Naive thymus-derived CD8-positive, alpha-beta T cell (primary cell): Measurements from ENCODE around the gene ZNF212. TPM values are rescaled to one million over a fixed set of nuclear protein-coding genes. Genes with fewer than 3 reads are reported as not detected.
A peak's percentile ranks its signal among the peaks of the same experiment; 100 is the strongest.

Experiments
- ATAC-seq, 2 donors: fragments of 150-1000 bp; cut with Tn5 transposase in 1 of 2; sonication (Bioruptor Pico), chemical (Tn5 transposase) in 1 of 2; 1 replicate in 1 of 2; 2 replicates in 1 of 2; pipeline ENCODE4 v1.10.0; 2021; ENCODE audit warnings: mild to moderate bottlenecking in 2 of 2, moderate library complexity in 2 of 2
- POLR2A ChIA-PET: fragments of 350-600 bp; sonication (Branson Sonifier 250); formaldehyde crosslinking; loops from one replicate; lab custom pipeline; 2021; ENCODE audit warnings: antibody characterized with exemption; lab: Charles Lee
- DNase-seq, 10 donors: peaks; one replicate each; pipeline versions ENCODE4 v3.0.0 to v3.0.0-alpha.2; 2020 to 2022
- H3K27ac Mint-ChIP-seq, 10 donors: one replicate each; pipeline ENCODE4 v1.8.0; 2020 to 2022; ENCODE audit warnings: mild to moderate bottlenecking in 10 of 10, mixed read lengths in 10 of 10, moderate library complexity in 4 of 10, inconsistent platforms in 1 of 10
- H3K27me3 Mint-ChIP-seq, 5 donors: one replicate each; pipeline ENCODE4 v1.8.0; 2021 to 2022; ENCODE audit warnings: mixed read lengths in 5 of 5
- H3K36me3 Mint-ChIP-seq, 3 donors: one replicate each; pipeline ENCODE4 v1.8.0; 2020 to 2022; ENCODE audit warnings: mixed read lengths in 3 of 3, mild to moderate bottlenecking in 2 of 3, inconsistent platforms in 1 of 3
- H3K4me1 Mint-ChIP-seq, 4 donors: one replicate each; pipeline ENCODE4 v1.8.0; 2021 to 2022; ENCODE audit warnings: mixed read lengths in 4 of 4
- H3K4me3 Mint-ChIP-seq, 10 donors: one replicate each; pipeline ENCODE4 v1.8.0; 2020 to 2022; ENCODE audit warnings: mild to moderate bottlenecking in 10 of 10, mixed read lengths in 10 of 10, moderate library complexity in 6 of 10, inconsistent platforms in 1 of 10
- H3K9me3 Mint-ChIP-seq, 9 donors: one replicate each; pipeline ENCODE4 v1.8.0; 2020 to 2022; ENCODE audit warnings: mixed read lengths in 9 of 9, mild to moderate bottlenecking in 3 of 9, inconsistent platforms in 1 of 9, moderate library complexity in 1 of 9
- polyA plus RNA-seq, 3 donors: library from polyadenylated mRNA; unstranded; fragments of 300-500 nt; fragmentation: Illumina TruSeq; gene quantifications; one replicate each; pipeline ENCODE4 v1.2.3, GENCODE V29; 2021
- total RNA-seq, 8 experiments: library from RNA in 2 of 8; stranded (reverse) in 2 of 8; gene quantifications; one replicate each; pipeline ENCODE4 v1.2.3 and lab custom pipeline; 2021 to 2026

Gene ZNF212
- total and polyA plus RNA-seq, 5 experiments from 2014 or later, result 2.9 to 19.7 (median 8.6) TPM

DNA sequence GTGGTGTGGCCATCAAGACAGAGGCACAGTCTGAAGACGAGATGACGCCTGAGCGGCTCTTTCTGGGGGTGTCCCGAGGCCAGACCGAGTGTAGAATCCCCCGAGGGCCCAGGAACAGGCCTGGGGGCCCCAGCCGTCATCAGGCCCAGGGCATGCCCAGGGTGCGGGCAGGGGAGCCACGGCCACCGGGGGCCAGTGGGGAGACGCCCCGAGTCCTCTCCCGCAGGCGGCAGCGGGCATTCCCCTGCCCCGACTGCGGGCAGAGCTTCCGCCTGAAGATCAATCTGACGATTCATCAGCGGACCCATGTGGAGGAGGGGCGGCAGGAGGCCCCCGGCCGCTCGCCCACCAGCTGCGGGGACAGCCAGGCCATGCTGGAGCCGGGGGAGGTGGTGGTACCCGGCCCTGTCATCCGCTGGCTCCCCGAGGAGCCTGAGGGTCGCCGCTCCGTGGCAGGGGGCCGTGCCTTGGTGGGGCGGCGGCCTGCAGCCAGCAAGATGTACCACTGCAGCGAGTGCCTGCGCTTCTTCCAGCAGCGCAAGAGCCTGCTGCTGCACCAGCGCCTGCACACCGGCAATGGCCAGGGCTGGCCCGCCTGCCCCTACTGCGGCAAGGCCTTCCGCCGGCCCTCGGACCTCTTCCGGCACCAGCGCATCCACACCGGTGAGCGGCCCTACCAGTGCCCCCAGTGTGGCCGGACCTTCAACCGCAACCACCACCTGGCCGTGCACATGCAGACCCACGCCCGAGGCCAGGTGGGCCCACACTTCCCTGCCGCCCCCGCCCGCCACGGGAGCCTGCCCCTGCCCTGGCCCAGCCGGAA, 42.3 kb downstream of the ZNF212 start:
- Mint-ChIP-seq H3K4me1 (peaks cover 16 to 37% (median 28%) of the 10 kb centered on the region in 4 donors), H3K27ac (peak overlapping the region in 4 of 10 donors; percentile 19 to 88 (median 49)), H3K4me3 (no peak overlapping the region), H3K36me3 (peaks cover 0 to 42% (median 10%) of the 10 kb centered on the region in 3 donors), H3K27me3 (no peaks in the 10 kb centered on the region), H3K9me3 (no peaks in the 10 kb centered on the region)
- ATAC-seq (no peak), DNase-seq (no peak)
- POLR2A ChIA-PET, result no interaction called here

DNA sequence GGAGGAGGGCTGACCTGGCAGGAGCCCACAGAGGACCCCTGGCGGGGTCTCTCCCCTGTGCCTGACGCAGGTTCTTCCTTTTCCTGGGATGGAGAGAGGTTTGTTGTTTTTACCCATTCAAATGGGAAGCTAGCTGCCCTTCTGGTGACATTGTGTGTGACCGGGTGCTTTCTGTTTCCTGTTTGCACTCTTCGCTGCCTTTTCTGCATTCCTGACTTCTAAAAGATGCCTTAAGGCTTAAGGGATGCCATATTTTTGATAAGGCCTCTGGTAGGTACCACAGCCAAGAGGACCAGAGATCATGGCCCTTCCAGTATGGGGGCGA, 42.8 kb downstream of the ZNF212 start:
- POLR2A ChIA-PET, result interaction anchor here (0.6 kb wide), 1 partner anchor 51 kb away, joined by 3 read pairs; no protein-coding TSS in a partner anchor
- peak overlapping the region in 9 of 10 donors; percentile 7 to 92 (median 70) for H3K27ac Mint-ChIP-seq
- ATAC-seq, result no peak

DNA sequence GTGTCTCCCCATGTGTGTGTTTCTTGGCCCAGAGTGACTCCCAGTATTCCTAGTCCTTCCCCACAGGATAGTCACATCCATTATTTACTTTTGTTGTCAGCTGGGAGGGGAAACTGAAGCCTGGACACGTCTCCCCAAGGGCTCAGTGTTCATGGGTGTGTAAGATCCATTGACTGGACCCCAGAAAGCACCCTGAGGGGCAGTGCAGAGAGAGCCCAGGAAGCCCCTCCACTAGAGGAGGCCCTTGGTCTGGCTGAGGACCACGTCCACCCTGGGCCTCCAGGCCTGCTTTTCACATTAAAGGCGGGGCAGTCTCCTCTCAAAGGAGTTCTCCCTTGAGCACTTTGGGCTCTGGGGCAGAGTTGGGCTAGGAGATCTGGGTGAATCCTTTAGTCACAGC, 43.9 kb downstream of the ZNF212 start:
- ATAC-seq, result no peak
- DNase-seq, result peak in 1 of 10 donors; percentile 50
- POLR2A ChIA-PET, result interaction anchor here (1.4 to 3.9 kb wide), 3 partner anchors 21 to 139 kb away, joined by 3 to 75 read pairs (median 7); partner anchors contain the start of genes ZNF398 and ZNF783
- H3K9me3 Mint-ChIP-seq, result no peaks in the 10 kb centered on the region
- H3K27ac Mint-ChIP-seq, result peak overlapping the region; percentile 32 to 95 (median 80)
- H3K27me3 Mint-ChIP-seq, result no peaks in the 10 kb centered on the region
- H3K4me1 Mint-ChIP-seq, result peaks cover 26 to 48% (median 43%) of the 10 kb centered on the region in 4 donors
- H3K4me3 Mint-ChIP-seq, result no peak overlapping the region
- H3K36me3 Mint-ChIP-seq, result peaks cover 0 to 38% (median 5%) of the 10 kb centered on the region in 3 donors

More for the DNA sequence above, 42.8 kb downstream of the ZNF212 start:
- H3K9me3 Mint-ChIP-seq, result no peaks in the 10 kb centered on the region
- H3K4me1 Mint-ChIP-seq, result peaks cover 22 to 42% (median 33%) of the 10 kb centered on the region in 4 donors
- H3K4me3 Mint-ChIP-seq, result peak overlapping the region in 2 of 10 donors; percentile 14 to 60
- H3K36me3 Mint-ChIP-seq, result peaks cover 0 to 38% (median 8%) of the 10 kb centered on the region in 3 donors
- DNase-seq, result no peak
- no peaks in the 10 kb centered on the region for H3K27me3 Mint-ChIP-seq

DNA sequence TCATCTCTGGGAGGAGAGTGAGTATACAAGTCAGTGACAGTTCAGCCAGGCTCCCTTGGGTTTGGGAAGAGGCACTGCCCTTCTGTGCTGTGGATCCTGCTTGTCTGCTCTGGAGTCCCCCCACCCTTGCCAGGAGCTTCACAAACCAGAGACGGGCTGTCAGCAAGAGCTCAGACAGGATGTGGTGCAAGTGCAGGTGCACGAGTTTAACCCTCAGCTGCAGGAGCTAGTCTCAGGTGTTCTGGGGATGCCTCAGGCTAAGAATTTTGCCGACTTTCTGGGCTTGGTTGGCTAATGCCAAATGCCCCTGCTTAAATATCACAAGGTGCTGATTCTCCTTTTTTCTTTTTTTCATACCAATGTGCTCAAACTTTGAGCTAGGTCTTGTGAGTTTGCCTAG, 44.9 kb downstream of the ZNF212 start:
- Mint-ChIP-seq H3K27ac (peak overlapping the region; percentile 82 to 95 (median 90)), H3K36me3 (peaks cover 0 to 35% (median 2%) of the 10 kb centered on the region in 3 donors), H3K27me3 (no peaks in the 10 kb centered on the region), H3K4me1 (peaks cover 26 to 49% (median 43%) of the 10 kb centered on the region in 4 donors), H3K4me3 (peak overlapping the region; percentile 80 to 95 (median 88)), H3K9me3 (no peaks in the 10 kb centered on the region)
- peak; percentile 19 to 85 (median 64) for DNase-seq
- POLR2A ChIA-PET, result interaction anchor here (1.0 to 3.9 kb wide), 11 partner anchors 18 to 585 kb away, joined by 3 to 75 read pairs (median 5); partner anchors contain the start of genes CUL1, ZNF282, ZNF398 and ZNF777
- ATAC-seq, result peak; percentile 38 to 73

DNA sequence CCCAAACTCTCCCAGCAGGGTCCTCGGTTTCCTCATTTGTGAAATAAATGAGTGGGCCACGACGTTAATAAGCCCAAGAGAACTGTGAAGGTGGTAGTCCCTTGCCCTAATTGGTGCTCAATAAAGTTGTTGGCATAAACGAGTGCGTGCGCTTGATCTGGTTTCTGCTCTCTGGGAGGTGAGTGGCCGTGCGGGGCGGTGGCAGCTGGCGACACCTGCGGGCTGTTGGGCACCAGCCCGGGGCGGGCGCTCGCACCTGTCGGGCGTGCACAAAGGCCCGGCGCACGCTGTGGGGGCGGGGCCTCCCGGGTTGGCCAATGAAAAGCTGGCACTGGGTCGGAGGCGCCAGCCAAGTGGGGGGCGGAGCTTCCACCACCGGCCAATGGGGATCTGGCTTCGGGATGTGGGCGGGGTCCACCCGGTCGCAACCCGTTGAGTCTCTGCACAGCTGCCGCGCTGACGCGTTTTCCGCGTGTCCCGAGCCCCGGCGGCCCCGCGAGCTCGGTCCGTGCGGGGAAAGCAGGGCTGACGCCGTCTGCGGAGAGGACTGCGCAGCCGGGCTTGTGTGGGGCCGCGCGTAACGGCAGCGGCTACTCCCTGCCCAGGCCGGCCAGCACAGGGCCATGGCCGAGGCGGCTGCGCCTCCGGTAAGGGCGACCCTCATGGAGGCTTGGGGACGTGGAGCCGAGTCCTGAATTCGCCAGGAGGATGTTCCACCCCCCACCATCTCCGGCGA, 45.6 kb downstream of the ZNF212 start:
- POLR2A ChIA-PET, result interaction anchor here (0.7 to 3.9 kb wide), 14 partner anchors 19 to 586 kb away, joined by 3 to 75 read pairs (median 4); partner anchors contain the start of genes CUL1, ZNF282, ZNF398 and ZNF777
- ATAC-seq, result peak; percentile 93 to 94

DNA sequence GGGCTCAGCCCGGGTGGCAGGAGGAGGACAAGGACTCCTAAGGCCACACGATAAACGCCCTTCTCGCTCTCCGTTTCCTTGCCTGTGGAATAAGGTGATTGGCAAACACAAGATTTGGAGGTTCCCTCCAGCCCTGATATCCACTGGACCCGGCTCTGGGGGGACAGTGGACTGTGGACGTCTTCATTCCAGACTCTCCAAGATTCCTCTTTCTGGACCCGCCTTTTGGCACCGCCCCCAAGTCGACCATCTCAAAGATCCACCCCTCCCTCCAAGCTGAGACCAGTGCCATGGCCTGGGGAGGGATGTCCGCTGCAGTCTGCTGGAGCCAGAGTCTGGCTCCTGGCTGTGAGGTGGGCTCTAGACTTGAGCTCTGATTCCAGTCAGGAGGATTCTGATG, 46.2 kb downstream of the ZNF212 start:
- Mint-ChIP-seq H3K36me3 (peaks cover 0 to 30% (median 2%) of the 10 kb centered on the region in 3 donors), H3K9me3 (no peaks in the 10 kb centered on the region)
- no peak for ATAC-seq

More for the DNA sequence above, 45.6 kb downstream of the ZNF212 start:
- Mint-ChIP-seq H3K27ac (peak overlapping the region; percentile 82 to 95 (median 92)), H3K36me3 (peaks cover 0 to 32% (median 2%) of the 10 kb centered on the region in 3 donors), H3K27me3 (no peaks in the 10 kb centered on the region), H3K4me3 (peak overlapping the region; percentile 87 to 95 (median 92)), H3K9me3 (no peaks in the 10 kb centered on the region), H3K4me1 (peaks cover 26 to 49% (median 43%) of the 10 kb centered on the region in 4 donors)
- DNase-seq, result peak; percentile 94 to 99 (median 98)

DNA sequence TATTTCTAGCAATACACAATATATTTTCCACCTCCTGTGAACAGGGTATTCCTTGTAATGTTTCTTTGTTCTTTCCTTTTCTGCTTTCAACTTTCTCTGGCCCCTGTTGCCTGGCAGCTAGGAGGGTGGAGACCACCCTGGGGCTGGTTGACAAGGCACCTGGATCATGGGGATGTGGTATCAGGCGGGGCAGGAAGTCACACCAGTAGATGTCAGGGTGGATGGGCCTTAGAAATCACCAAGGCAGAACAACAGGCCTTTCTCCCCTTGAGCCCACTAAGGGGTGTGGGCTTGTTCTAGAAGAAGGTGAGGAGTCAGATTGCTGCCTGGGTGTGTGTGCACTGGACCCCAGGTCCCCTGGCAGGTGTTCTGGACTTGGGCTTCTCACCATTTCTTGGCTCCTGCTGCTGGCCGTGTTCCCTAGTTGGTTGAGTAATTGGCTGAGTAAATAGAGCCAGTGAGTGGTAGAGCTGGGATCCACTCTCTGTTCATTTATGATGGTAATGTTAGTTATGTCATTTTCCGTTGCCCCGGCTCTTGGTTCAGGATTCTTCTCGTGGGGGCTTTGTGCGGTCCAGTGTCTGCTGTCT, 47.5 kb downstream of the ZNF212 start:
- peaks cover 0 to 28% (median 2%) of the 10 kb centered on the region in 3 donors for H3K36me3 Mint-ChIP-seq
- H3K27ac Mint-ChIP-seq, result peak overlapping the region in 9 of 10 donors; percentile 30 to 94 (median 71)

More for the DNA sequence above, 46.2 kb downstream of the ZNF212 start:
- Mint-ChIP-seq H3K27me3 (no peaks in the 10 kb centered on the region), H3K27ac (peak overlapping the region; percentile 68 to 94 (median 90)), H3K4me3 (peak overlapping the region; percentile 87 to 95 (median 92)), H3K4me1 (peaks cover 26 to 51% (median 45%) of the 10 kb centered on the region in 4 donors)
- DNase-seq, result no peak
- POLR2A ChIA-PET, result interaction anchor here (0.7 to 3.9 kb wide), 8 partner anchors 19 to 586 kb away, joined by 3 to 75 read pairs (median 7); partner anchors contain the start of genes CUL1, ZNF398, ZNF777 and ZNF783

DNA sequence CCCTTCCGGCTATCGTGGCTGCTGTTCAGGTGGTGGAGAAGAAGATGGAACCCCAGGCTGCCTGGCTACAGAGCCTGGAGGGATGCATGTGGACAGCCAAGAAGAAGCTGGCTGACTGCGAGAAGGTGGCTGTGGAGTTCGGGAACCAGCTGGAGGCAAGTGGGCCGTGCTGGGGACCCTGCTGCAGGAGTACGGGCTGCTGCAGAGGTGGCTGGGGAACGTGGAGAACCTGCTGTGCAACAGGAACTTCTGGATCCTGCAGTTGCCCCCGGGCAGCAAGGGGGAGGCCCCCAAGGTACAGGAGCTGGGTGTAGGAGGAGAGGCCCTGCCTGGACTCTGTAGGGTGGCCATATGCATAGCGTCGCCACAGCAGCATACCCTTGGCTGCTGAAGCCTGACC, 48.2 kb downstream of the ZNF212 start:
- Mint-ChIP-seq H3K4me3 (peak overlapping the region in 2 of 10 donors; percentile 40 to 88), H3K27ac (peak overlapping the region in 2 of 10 donors; percentile 13 to 58)
- POLR2A ChIA-PET, result no interaction called here

More for the DNA sequence above, 47.5 kb downstream of the ZNF212 start:
- POLR2A ChIA-PET, result no interaction called here
- Mint-ChIP-seq H3K4me1 (peaks cover 26 to 57% (median 49%) of the 10 kb centered on the region in 4 donors), H3K27me3 (no peaks in the 10 kb centered on the region), H3K4me3 (peak overlapping the region; percentile 33 to 95 (median 90)), H3K9me3 (no peaks in the 10 kb centered on the region)
- ATAC-seq (no peak), DNase-seq (no peak)

DNA sequence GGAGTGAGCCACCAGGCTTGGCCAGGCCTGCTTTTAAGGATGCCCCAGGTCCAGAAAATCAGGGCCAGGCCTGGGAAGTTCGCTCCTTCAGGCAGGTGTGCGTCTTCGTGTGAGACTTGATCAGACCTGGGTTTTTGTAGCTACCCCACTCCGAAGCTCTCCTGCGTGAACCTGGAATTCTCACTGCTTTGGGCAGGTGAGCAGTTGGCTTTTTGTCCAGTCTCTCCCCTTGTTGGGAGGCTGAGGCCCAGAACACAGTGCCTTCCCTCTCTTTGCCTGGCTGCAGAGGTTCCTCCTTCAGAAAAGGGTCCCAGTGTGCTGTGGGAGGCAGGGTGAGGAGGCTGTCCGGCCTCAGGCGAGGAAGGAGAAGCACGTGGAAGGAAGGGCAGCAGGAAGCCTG, 49.8 kb downstream of the ZNF212 start:
- H3K36me3 Mint-ChIP-seq, result peaks cover 0 to 29% (median 3%) of the 10 kb centered on the region in 3 donors
- no peaks in the 10 kb centered on the region for H3K9me3 Mint-ChIP-seq
- no peaks in the 10 kb centered on the region for H3K27me3 Mint-ChIP-seq
- POLR2A ChIA-PET, result interaction anchor here (0.6 kb wide), 1 partner anchor 487 kb away, joined by 3 read pairs; no protein-coding TSS in a partner anchor
- no peak overlapping the region for H3K27ac Mint-ChIP-seq
- ATAC-seq (no peak), DNase-seq (no peak)
- peaks cover 24 to 47% (median 41%) of the 10 kb centered on the region in 4 donors for H3K4me1 Mint-ChIP-seq
- H3K4me3 Mint-ChIP-seq, result no peak overlapping the region

More for the DNA sequence above, 48.2 kb downstream of the ZNF212 start:
- H3K27me3 Mint-ChIP-seq, result no peaks in the 10 kb centered on the region
- no peaks in the 10 kb centered on the region for H3K9me3 Mint-ChIP-seq
- peaks cover 26 to 55% (median 49%) of the 10 kb centered on the region in 4 donors for H3K4me1 Mint-ChIP-seq
- peaks cover 0 to 27% (median 0%) of the 10 kb centered on the region in 3 donors for H3K36me3 Mint-ChIP-seq
- ATAC-seq (no peak), DNase-seq (no peak)

DNA sequence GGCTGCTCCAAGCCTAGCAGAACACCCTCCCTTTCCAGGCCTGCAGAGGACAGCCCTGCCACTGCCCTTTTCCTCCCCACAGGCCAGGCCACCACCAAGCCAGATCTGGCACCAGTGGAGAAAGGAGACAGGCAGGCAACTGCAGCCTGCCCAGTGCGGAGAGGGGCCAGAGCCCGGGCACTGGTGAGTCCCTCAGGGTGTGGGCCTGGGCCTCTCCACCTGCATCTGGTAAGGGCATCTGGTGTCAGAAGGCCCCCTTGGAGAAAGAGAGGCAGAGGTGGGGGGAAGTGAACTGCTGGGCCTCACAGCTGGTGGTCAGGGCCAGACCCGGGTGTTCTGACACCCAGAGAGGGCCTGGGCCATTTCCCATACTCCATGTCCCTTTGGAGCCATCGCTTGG, 50.4 kb downstream of the ZNF212 start:
- POLR2A ChIA-PET, result no interaction called here

DNA sequence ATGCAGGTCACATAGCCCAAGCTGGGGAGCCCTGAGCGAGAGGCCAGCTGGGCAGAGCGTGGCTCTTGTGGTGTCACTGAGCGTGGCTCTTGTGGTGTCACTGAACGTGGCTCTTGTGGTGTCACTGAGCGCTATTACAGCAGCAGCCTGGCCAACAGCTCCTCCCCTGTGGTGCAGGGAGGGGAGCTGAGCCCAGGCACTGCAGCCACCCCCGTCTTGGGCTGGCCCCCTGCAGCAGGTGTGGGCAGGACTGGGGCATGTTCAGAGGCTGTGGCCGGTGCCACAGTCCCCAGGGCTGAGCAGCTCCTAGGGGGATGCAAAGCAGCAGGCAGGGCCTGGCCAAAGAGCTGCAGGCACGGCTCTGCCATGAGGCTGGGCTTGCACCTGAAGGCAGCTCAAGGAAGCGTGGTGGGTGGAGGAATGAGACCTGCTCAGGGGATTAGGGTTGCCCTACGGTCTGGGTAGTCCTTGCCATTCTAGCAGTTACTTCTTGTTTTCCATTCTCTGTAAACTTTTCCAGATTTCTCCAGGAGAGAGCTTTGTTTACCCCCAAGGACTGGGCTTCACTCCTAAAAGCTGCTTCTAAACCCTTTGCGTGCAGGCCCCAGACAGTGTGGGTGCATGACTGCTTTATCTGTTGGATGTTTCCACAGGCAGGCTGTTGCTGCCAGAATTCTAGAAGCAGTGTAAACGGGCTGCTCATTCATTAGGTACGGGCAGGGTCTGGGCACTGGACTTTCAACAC, 51.8 kb downstream of the ZNF212 start:
- ATAC-seq (no peak), DNase-seq (no peak)
- no peaks in the 10 kb centered on the region for H3K27me3 Mint-ChIP-seq
- H3K9me3 Mint-ChIP-seq, result no peaks in the 10 kb centered on the region
- peak overlapping the region in 1 of 10 donors; percentile 66 for H3K27ac Mint-ChIP-seq
- peaks cover 0 to 32% (median 3%) of the 10 kb centered on the region in 3 donors for H3K36me3 Mint-ChIP-seq
- POLR2A ChIA-PET, result no interaction called here
- no peak overlapping the region for H3K4me3 Mint-ChIP-seq
- peaks cover 12 to 30% (median 26%) of the 10 kb centered on the region in 4 donors for H3K4me1 Mint-ChIP-seq

More for the DNA sequence above, 50.4 kb downstream of the ZNF212 start:
- Mint-ChIP-seq H3K36me3 (peaks cover 0 to 30% (median 3%) of the 10 kb centered on the region in 3 donors), H3K27me3 (no peaks in the 10 kb centered on the region), H3K4me3 (no peak overlapping the region), H3K27ac (peak overlapping the region in 1 of 10 donors; percentile 64), H3K9me3 (no peaks in the 10 kb centered on the region), H3K4me1 (peaks cover 21 to 41% (median 35%) of the 10 kb centered on the region in 4 donors)
- DNase-seq (no peak), ATAC-seq (no peak)
